ENCODE measurements around the gene ATF7IP2.

DNA sequence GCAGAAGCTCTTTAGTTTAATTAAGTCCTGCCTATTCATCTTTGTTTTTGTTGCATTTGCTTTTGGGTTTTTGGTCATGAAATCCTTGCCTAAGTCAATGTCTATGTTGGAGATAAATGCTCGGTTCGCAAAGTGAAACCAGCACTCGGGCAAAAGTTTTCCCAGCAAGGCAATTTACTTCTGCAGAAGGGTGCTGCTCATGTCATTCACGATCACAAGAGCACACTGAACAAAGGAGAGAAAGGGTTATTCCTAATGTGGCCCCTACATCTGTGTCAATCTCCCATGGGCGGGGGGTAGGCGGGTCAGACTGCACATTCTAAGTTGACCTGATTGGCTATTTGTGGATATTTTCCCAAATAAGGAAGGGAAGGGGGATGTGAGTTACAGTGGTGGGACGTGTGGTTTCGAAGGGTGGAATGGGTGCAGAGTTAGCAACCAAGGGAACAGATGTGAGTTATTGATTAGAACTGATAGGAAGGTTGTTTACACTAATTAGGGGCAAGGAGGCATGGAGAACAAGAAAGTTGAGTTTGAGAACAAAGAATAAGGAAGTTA lies 23.0 kb downstream of the ATF7IP2 start:
- TF ChIP-seq, protein P1, sequence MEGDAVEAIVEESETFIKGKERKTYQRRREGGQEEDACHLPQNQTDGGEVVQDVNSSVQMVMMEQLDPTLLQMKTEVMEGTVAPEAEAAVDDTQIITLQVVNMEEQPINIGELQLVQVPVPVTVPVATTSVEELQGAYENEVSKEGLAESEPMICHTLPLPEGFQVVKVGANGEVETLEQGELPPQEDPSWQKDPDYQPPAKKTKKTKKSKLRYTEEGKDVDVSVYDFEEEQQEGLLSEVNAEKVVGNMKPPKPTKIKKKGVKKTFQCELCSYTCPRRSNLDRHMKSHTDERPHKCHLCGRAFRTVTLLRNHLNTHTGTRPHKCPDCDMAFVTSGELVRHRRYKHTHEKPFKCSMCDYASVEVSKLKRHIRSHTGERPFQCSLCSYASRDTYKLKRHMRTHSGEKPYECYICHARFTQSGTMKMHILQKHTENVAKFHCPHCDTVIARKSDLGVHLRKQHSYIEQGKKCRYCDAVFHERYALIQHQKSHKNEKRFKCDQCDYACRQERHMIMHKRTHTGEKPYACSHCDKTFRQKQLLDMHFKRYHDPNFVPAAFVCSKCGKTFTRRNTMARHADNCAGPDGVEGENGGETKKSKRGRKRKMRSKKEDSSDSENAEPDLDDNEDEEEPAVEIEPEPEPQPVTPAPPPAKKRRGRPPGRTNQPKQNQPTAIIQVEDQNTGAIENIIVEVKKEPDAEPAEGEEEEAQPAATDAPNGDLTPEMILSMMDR (conservative IDR thresholded peaks at IDR 0.05; ENCODE audit: low read length), result no peak
- no peak for TF ChIP-seq EZH2phosphoT487 (IDR thresholded peaks at IDR 0.05; ENCODE audit: borderline replicate concordance, low read depth, low read length)
